Calu3 (cell line): Measurements from ENCODE around the gene DDX10. TPM values are rescaled to one million over a fixed set of nuclear protein-coding genes. Genes with fewer than 3 reads are reported as not detected.

ENCODE experiments used
- BruUV-seq: library from RNA; stranded (reverse); fragments of 400-500 nt; replicated peaks from 2 replicates; lab custom pipeline; 2021; lab: Mats Ljungman, UMichigan
- CTCF ChIA-PET: fragments of 300-600 bp; sonication (Branson Sonifier 250); formaldehyde crosslinking; loops from one replicate; lab custom pipeline; 2022; ENCODE audit warnings: antibody characterized with exemption; lab: Charles Lee
- DNase-seq: peaks from one replicate; pipeline ENCODE4 v3.0.0; 2022
- H3K27ac Mint-ChIP-seq: one replicate; pipeline ENCODE4 v1.8.0; 2022; ENCODE audit warnings: mixed read lengths; ENCODE audit not compliant: unreplicated experiment
- H3K27me3 Mint-ChIP-seq: one replicate; pipeline ENCODE4 v1.8.0; 2022; ENCODE audit warnings: mixed read lengths; ENCODE audit not compliant: unreplicated experiment
- H3K36me3 Mint-ChIP-seq: one replicate; pipeline ENCODE4 v1.8.0; 2022; ENCODE audit warnings: mild to moderate bottlenecking, moderate library complexity, mixed read lengths; ENCODE audit not compliant: insufficient read depth, unreplicated experiment
- H3K4me1 Mint-ChIP-seq: one replicate; pipeline ENCODE4 v1.8.0; 2022; ENCODE audit warnings: mild to moderate bottlenecking, low read depth, mixed read lengths; ENCODE audit not compliant: unreplicated experiment
- H3K4me3 Mint-ChIP-seq: one replicate; pipeline ENCODE4 v1.8.0; 2022; ENCODE audit warnings: mild to moderate bottlenecking, low read depth, moderate library complexity, mixed read lengths; ENCODE audit not compliant: unreplicated experiment
- H3K9me3 Mint-ChIP-seq: one replicate; pipeline ENCODE4 v1.8.0; 2022; ENCODE audit warnings: low read depth, mixed read lengths; ENCODE audit not compliant: unreplicated experiment
- CTCF ChIP-seq: fragments of 200-600 bp; IDR thresholded peaks from one replicate; pipeline ENCODE4 v1.8.0; 2022; ENCODE audit warnings: antibody characterized with exemption; ENCODE audit not compliant: unreplicated experiment
- intact Hi-C: fragments of 100-400 bp; cut with micrococcal nuclease; formaldehyde crosslinking; loops from one replicate; pipeline ENCODE4 v1.10.0; 2022; ENCODE audit not compliant: unreplicated experiment
- total RNA-seq: library from RNA; stranded (reverse); gene quantifications from 2 replicates; pipeline ENCODE4 v1.2.3, GENCODE V29; 2022

Gene DDX10
- total RNA-seq, 1 experiment from 2014 or later: 31.2 TPM

- Mint-ChIP-seq H3K27me3 (no peaks in the 10 kb centered on the region), H3K36me3 (no peaks in the 10 kb centered on the region), H3K4me1 (peaks cover 9% of the 10 kb centered on the region), H3K27ac (no peak overlapping the region), H3K9me3 (no peaks in the 10 kb centered on the region), H3K4me3 (no peak overlapping the region)
- intact Hi-C loops: no loop called here
- CTCF ChIA-PET: no interaction called here
- no peak for TF ChIP-seq CTCF
- no peak for DNase-seq
- BruUV-seq: no TSS peak
Measured at GRCh38 chr11:108947654-108948570, 283.0 kb downstream of the DDX10 start.

GRCh38 chr11:108958368-108959104 lies 293.7 kb downstream of the DDX10 start:
- H3K4me3 Mint-ChIP-seq: no peak overlapping the region
- BruUV-seq: no TSS peak
- no peak for DNase-seq

GRCh38 chr11:108959105-108959761 lies 294.4 kb downstream of the DDX10 start:
- no peak overlapping the region for H3K4me3 Mint-ChIP-seq
- H3K27ac Mint-ChIP-seq: no peak overlapping the region
- BruUV-seq: no TSS peak
- no peaks in the 10 kb centered on the region for H3K9me3 Mint-ChIP-seq
- no peaks in the 10 kb centered on the region for H3K36me3 Mint-ChIP-seq
- DNase-seq: no peak
- no peak for TF ChIP-seq CTCF
- CTCF ChIA-PET: no interaction called here
- H3K4me1 Mint-ChIP-seq: peaks cover 14% of the 10 kb centered on the region
- intact Hi-C loops: no loop called here
- H3K27me3 Mint-ChIP-seq: no peaks in the 10 kb centered on the region

More at GRCh38 chr11:108958368-108959104, 293.7 kb downstream of the DDX10 start:
- Mint-ChIP-seq H3K4me1 (peaks cover 14% of the 10 kb centered on the region), H3K27ac (no peak overlapping the region), H3K36me3 (no peaks in the 10 kb centered on the region), H3K9me3 (no peaks in the 10 kb centered on the region), H3K27me3 (no peaks in the 10 kb centered on the region)
- CTCF ChIA-PET: no interaction called here
- no peak for TF ChIP-seq CTCF
- intact Hi-C loops: no loop called here

GRCh38 chr11:108959874-108960273 lies 295.0 kb downstream of the DDX10 start:
- intact Hi-C loops: no loop called here
- no peak for DNase-seq
- no peak for TF ChIP-seq CTCF
- Mint-ChIP-seq H3K27ac (no peak overlapping the region), H3K4me1 (peaks cover 14% of the 10 kb centered on the region), H3K36me3 (no peaks in the 10 kb centered on the region), H3K4me3 (no peak overlapping the region), H3K27me3 (no peaks in the 10 kb centered on the region), H3K9me3 (no peaks in the 10 kb centered on the region)
- BruUV-seq: no TSS peak
- CTCF ChIA-PET: no interaction called here
